OCI-M2 (cell line): ENCODE measurements around the gene P2RX6.

Experiments
- DNase-seq: peaks from one replicate; lab custom pipeline; 2025; ENCODE audit not compliant: unreplicated experiment; lab: John Stamatoyannopoulos, UW

P2RX6 gene

DNA sequence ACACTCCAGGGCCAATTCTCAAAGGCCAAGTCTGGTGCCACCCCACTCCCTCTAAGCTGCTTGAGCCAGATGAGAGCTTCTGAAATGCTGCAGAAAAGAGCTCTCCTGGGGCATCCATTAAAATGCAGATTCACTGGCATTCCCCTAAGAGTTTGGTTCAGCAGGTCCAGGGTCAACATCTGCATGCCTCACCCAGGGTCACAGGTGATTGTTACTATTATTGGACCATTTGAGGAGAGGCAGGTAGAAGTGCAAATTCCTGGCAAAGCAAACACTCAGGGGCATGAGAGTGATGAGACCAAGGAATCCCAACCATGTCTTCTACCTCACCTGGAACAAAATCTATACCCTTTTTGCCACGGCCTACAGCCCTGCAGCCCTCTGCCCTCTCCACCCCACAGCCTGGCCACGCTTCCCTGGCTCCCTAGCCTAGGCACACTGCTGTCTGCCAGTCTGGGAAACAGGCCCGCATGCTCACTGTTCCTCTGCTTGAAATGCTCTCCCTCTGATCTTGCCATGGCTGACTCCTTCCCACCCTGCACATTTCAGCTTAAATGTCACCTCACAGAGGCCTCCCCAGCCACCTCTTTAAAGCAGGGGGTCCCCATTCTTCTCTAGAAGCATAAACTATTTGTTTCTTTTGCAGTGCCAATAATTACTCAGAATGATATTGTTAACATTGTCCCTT, 4.4 kb upstream of the P2RX6 start:
- DNase-seq, result no peak

DNA sequence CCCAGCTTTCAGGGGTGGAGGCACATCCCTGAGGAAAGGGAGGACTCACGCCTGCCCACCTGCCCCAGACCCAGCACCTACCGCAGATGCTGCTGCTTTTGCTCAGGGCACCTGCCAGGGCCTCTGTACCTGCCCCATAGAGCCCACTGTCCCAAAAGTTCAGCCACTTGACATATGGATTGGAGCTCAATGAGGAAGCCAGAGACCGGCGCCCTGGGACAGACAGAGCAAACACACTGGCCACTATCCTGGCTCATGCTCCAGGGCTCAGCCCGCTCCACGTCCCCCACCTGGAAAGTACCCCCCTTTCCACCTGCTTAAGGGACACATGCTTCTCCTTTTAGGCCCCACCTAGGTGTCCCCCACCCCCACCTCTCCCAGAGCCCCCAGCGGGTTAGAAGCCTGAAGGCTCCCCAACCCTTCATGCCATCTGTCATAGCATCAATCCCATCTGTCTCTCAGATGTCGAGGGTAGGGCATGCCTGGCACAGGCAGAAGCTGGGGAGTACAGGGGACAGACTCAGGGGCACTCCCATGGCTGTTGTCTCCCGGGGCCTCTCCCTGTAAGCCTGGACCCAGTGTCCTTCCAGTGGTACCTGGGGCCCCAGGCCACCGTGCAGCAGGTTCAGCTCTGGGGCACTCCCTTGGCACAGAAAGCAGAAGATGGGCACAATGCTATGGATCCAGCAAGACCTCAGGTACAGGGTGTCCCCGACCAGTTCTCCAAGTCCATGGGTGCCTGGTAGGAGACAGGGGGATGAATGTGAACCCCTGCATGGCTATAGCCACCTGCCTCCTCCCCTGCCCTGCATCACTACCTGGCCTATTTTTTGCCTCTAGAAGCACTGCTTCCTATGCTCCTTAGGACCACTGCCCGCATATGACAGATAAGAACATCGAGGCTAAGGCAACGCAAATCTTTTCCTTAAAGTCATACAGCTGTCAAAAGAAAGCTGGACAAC, 2.2 kb upstream of the P2RX6 start:
- DNase-seq, result no peak

DNA sequence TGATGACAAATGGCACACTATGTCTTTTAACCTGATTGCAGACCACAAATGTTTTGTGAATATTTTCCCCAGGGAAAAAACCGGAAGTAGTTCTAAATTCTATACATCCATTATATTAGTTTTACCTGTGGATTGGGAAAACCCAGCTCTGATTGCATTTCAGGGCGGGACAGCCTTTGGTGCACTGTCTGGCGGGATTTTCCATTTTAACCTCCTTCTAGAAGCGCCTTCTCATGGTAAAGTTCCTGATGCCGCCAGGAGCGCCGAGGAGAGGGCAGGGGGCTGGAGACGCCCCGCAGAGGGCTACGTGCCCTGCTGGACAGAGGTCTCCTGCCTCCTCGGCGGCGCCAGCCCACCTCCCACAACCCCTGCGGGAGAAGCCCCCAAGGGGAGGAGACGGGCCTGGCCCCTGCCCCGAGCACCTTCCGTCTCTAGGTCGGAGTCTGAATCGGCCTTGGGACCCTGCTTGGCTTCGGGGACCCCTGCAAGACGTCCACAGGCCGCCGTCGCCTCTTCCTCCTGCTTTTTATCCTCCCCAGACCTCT, 1.2 kb upstream of the P2RX6 start:
- no peak for DNase-seq

DNA sequence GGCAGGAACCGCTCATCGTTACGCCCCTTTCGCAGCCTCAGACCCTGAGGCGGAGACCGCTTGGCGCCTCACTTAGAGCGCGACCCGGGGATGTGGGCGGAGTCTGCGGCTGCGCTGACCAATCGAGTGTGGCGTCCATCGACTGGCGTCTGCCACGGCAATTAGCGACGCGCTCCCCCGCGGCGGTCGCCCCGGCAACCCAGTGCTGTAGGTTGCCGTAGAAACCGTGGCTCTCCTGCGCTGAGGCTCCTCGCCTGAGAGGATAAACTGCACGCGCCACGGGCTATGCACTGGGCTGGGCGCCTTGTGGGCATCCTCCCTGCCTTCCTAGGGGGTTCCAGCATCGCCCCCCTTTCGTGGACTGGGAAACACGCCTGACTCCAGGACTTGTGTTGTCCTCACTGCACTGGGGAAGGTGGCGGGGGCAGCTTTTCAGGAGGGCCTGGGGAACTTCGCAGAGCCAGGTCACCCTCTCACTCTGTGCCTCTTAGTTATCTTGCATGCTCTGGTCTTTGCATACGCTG, 701 bp upstream of the P2RX6 start:
- no peak for DNase-seq

DNA sequence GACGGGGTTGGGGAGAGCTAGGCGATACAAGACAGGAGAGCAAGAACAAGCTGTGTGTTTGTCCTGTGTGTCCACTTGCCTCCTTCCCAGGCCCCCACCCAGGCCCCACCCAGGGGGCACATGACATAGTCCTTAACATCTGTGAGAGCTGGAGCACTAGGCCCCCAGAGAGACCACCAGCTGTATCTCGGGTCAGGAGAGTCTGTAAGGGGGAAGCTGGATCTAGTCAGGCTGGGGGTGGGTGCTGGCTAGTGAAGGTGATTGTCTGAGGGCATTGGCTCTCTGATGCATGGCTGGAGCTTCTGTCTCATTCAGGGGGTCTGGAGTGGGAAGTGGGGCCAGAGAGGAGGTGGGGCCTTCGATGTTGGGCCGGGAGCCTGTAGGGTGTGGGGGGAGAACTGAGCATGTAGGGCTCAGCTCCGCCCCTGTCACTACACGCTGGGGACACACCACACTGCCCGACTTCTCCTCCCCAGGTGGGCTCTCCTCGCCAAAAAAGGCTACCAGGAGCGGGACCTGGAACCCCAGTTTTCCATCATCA, 571 bp downstream of the P2RX6 start:
- DNase-seq, result no peak

DNA sequence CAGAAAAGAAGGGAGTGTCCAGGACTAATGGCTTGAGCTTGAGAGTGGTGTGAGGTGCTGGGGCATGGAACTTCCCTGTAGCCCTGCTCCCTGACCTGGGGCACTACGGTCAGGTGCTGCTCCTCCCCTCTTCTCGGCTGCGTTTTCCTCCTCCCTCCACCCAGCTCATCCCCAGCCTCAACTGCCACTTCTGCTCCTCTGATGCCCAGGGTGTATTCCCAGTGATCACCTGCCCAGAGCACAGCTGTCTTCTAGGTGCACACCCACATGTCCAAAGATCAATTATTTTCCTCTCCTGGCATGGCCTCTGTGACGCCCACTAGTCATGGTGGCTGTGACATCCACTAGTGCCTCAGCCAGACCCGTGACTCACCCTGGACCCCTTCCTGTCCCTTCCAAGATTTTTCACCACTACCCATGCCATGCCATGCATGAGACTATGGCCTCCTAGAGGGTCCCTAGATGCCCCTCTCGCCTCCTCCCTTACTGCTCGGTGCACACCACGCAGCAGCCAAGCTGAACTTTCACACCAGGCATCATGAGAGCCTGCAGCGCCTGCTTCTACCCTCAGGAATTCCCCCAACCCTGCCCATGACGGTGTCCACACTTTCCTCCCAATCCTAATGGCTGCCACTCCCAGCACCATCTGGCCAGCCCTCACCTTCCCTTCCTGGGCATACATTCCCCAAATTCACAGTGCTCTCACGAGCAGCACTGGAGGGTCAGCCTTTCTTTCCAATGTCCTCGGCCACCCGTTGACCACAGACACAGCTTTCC, 1.9 kb downstream of the P2RX6 start:
- no peak for DNase-seq

DNA sequence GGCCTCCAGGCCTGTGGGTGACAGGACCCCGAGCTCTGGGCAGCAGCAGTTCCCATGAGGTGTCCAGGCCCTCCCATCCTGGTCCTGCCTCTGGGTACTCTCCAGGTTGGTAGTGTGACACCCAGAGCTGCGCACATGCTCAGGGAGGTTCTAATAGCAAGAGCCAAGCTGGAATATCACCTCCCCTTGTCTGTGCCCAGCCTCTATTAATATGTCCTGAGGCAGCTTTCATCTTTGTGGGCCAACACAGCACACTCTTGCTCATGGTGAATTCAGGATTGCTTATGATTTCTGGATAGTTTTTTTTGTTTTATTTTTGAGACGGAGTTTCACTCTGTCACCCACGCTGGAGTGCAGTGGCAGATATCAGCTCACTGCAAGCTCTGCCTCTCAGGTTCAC, 3.3 kb downstream of the P2RX6 start:
- no peak for DNase-seq

DNA sequence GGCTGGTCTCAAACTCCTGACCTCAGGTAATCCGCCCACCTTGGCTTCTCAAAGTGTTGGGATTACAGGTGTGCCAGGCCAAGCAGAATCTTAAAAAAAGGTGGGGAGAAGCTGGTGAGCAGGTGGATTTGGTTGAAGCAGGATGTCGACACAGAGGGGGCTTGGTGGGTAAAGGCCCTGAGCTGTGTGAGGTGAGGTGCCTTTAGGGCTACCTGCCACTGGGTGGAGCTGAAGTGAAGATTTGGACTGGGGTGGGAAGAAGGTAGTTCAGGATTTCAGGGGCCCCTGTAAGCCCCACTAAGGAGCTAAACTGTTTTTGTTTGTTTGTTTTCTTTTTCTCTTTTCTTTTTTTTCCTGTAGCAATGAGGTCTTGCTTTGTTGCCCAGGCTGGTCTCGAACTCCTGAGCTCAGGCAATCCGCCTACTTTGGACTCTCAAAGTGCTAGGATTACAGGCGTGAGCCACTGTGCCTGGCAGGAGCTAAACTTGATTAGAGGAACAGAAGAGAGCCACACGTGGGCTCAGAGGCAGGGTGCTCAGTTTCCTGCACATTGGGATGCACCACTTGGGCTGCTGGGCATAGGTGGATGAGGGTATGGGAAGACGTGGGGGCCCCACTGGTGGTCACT, 6.0 kb downstream of the P2RX6 start:
- no peak for DNase-seq

DNA sequence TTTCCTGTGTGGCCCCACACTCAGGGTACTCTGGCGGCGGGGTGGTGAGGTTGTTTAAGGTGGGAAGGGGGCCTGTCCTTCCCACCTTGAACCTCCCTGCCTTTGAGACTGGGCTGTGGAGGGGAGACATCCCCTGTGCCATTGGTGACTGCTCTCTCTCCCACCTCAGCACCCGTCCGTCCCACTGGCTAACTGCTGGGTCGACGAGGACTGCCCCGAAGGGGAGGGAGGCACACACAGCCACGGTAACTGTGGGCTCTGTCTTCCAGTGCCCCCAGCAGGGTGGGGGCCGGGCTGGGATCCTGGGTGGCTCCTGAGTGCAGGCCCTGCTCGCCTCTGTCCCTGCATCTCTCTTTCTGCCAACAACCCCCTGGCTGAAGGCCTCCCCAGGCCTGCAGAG, 7.5 kb downstream of the P2RX6 start:
- DNase-seq, result no peak

DNA sequence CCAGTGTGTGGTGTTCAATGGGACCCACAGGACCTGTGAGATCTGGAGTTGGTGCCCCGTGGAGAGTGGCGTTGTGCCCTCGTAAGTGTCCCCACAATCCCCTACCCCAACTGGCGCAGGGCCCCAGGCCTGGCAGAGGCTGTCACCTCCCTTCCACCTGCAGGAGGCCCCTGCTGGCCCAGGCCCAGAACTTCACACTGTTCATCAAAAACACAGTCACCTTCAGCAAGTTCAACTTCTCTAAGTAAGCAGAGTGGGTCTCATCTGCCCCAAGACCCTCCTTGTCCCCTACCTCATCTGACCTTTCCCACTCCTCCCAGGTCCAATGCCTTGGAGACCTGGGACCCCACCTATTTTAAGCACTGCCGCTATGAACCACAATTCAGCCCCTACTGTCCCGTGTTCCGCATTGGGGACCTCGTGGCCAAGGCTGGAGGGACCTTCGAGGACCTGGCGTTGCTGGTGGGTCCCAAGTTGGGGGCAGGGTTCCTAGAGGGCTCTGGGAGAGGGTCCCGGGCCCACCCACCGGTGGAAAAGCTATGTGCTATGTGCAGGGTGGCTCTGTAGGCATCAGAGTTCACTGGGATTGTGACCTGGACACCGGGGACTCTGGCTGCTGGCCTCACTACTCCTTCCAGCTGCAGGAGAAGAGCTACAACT, 8.1 kb downstream of the P2RX6 start:
- DNase-seq, result no peak

DNA sequence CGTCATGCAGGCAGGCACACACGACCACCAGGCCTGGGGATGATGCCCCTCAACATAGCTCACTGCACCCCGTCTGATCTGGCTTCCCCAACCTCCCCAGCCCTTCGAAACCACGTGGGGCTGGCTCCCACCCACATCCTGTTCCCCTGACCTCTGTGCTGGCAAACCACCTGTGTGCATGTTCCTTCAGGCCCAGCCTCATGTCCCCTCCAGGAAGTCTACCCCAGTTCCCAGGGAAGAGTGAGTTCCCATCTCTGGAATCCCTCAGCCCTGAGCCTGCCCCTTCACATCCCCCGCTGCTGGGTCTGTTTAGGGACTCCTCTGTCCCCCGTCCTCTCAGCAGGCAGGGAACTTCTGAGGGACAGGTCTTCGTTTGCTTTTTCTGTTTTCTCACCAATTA, 10.3 kb downstream of the P2RX6 start:
- no peak for DNase-seq

DNA sequence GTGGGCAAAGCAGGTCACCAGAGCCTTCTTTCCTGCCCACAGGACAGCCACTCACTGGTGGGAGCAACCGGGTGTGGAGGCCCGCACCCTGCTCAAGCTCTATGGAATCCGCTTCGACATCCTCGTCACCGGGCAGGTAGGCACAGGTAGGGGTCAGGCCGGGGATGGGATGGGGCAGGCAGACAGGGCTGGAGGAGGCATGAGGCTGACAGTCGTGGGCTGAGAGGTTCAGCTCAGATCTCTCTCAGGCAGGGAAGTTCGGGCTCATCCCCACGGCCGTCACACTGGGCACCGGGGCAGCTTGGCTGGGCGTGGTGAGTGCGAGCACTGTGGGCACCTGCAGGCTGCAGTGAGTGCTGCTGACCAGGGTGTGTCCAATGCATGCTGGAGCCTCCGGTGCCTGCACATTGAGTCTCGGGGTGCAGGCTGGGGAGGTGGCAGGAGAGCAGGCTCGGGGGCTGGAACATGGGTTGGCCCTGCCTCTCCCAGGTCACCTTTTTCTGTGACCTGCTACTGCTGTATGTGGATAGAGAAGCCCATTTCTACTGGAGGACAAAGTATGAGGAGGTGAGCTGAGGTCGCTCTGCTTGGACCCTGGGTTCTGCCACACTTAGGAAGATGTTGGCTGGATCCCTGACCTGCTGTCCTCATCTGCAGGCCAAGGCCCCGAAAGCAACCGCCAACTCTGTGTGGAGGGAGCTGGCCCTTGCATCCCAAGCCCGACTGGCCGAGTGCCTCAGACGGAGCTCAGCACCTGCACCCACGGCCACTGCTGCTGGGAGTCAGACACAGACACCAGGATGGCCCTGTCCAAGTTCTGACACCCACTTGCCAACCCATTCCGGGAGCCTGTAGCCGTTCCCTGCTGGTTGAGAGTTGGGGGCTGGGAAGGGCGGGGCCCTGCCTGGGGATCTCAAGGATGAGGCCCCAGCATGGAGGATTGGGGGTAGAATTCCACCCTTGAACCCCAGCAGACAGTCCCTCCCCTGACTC, 11.1 kb downstream of the P2RX6 start:
- no peak for DNase-seq

DNA sequence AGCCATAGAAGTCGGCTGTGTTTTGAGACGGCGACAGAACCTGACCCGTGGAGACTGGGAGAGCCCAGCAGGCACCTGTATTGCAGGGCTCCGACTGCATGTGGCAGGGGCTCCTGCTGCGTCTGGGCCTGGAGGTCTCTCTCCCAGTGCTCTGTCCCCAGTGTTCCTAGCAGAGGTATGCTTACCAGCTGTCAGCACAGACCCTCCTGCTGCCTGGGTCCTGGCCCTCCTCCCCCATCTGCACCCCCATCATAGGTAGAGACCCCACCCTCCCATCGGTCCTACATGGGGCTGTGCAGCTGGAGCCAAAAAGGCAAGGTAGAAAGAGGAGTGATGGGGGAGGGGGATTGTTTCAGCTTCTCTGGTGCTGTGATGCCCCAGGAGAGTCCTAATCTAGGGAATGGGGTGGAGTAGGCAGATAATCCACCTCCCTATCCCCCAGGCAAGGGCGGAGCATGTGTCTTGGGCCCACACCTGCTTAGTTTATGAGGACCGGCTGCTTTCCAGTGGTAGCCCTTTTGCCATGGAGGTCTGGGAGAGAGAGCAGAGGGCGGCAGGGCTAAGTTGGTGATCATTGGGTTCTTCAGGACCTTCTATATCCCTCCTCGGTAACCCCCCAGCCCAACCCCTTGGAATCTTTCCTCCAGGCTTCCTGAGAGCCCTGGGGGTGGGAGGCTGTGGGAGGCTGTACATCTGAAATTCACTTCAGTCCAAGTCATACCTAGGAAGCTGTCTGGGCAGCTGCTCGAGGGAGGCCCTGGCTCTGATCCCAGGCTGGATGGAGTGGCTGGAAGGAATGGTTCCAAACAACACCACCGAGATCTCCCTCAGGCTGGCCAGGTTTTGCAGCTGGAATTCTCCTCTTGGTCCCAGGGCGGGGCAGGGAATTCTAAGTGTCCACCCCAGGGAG, 12.1 kb downstream of the P2RX6 start:
- no peak for DNase-seq

DNA sequence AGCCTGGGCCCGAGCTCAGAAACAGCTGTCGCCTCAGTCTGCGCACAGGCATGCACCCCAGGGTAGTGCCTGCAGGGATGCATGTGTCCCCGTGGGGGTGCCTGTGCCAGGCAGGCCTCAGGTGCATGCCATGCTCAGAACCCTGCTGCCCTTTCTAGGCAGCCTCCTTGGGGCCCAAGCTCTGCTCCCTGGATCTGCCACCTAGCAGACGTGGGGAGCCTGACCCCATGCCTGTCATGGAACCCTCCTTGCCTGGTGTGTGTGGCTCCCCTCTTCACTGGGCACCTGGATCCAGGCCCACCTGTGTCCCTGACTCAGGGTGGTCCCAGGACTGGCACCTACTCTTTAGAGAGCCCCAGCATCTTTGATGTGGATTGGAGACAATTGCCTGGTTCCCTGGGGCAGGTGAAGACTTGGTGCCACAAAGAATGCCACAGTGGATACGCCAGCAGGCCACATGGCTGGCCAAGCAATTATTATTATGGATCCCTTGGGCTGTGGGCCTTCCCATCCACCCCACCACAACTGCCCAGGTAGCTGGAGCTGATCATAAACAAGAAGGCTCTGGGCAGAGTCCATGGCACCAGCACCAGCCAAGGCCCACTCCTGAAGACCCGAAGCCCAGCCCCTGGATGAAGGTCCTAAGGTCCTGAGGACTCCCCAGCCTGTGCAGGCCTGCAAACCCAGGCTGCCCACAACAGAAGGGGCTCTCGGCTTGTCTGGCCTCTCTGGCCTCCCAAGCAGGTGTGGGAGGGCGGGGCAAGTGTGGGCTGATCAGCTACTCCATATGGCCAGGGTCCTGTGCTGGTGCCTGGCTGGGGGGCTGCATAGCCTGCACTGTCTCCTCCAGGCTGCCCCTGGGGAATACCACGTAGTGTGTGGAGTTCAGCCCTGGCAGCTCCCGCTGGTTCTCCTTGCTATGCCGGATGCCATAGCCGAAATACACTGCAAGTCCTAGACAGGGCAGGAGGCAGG, 13.6 kb downstream of the P2RX6 start:
- no peak for DNase-seq

DNA sequence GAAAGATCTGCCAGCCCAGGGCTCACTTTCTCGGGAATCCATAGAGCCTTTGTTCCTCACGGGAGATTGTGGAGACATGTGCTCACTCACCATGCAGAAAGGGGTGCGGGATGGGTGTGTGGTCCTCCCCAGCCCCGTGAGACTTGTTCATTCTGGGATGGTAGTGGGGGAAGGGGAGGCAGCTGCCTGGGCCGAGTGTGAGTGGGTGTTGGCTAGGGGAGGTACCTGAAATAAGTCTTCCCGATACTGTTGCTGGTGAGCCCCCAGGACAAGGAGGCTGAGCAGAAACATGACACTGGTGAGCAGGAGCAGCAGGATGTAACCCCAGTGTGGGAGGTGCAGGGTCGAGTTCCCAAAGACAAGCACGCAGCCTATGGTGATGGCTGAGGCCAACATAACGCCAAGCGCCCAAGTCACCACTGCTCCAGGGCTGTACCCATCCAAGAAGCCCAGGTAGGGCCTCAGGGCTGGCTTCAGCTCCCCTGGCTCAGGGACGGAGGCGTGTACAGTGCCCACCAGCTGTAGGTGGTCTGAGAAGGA, 14.6 kb downstream of the P2RX6 start:
- DNase-seq, result no peak

DNA sequence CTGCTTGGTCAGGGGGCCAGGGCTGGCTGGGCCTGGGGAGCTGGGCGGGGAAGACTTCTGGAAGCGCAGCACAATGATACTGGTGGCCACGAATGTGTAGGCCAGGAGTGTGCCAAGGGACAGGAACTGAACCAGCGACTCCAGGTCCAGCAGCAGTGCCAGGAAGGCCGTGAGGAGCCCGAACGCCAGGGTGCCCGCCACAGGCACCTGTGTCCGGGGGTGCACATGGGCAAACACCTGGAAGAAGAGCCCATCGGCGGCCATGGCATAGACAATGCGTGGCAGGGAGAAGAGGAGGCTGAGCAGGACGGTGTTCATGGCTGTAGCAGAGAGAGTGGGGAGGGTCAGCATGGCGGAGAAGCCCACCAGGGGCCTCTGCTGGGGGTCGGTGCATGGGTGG, 15.1 kb downstream of the P2RX6 start:
- DNase-seq, result no peak
